Endodermal cell (in vitro differentiated cells): ENCODE results near the gene RALA. TPM values are rescaled to one million over a fixed set of nuclear protein-coding genes. Genes with fewer than 3 reads are reported as not detected.

ENCODE experiments used
- DNase-seq: peaks from one replicate; pipeline ENCODE4 v3.0.0-alpha.2; 2017
- H3K27ac ChIP-seq: 2 replicates; pipeline ENCODE4 v1.5.1; 2013; ENCODE audit warnings: mild to moderate bottlenecking, low read depth, low read length, moderate library complexity
- H3K27me3 ChIP-seq: 2 replicates; pipeline ENCODE4 v1.6.1; 2013; ENCODE audit warnings: mild to moderate bottlenecking, low read length, moderate library complexity; ENCODE audit not compliant: insufficient read depth, control insufficient read depth, poor library complexity, severe bottlenecking
- H3K36me3 ChIP-seq: 2 replicates; pipeline ENCODE4 v1.7.0; 2013; ENCODE audit warnings: mild to moderate bottlenecking, low read length, moderate library complexity; ENCODE audit not compliant: control insufficient read depth, insufficient read depth
- H3K4me1 ChIP-seq: one replicate; pipeline ENCODE4 v1.7.0; 2013; ENCODE audit warnings: low read length; ENCODE audit not compliant: control insufficient read depth, insufficient read depth
- H3K4me3 ChIP-seq: 2 replicates; pipeline ENCODE4 v1.5.1; 2013; ENCODE audit warnings: mild to moderate bottlenecking, low read length, moderate library complexity
- H3K9ac ChIP-seq: 2 replicates; pipeline ENCODE4 v1.6.1; 2013; ENCODE audit warnings: mild to moderate bottlenecking, low read length, moderate library complexity; ENCODE audit not compliant: poor library complexity, severe bottlenecking; ENCODE audit errors: extremely low read depth
- H3K9me3 ChIP-seq: 2 replicates; pipeline ENCODE4 v1.6.1; 2013; ENCODE audit warnings: mild to moderate bottlenecking, low read length, moderate library complexity; ENCODE audit not compliant: control insufficient read depth
- H3K27ac Mint-ChIP-seq: 2 replicates; pipeline ENCODE4 v1.8.0; 2020; ENCODE audit warnings: mixed read lengths
- H3K27me3 Mint-ChIP-seq: 2 replicates; pipeline ENCODE4 v1.8.0; 2021; ENCODE audit warnings: mild to moderate bottlenecking, mixed read lengths; ENCODE audit not compliant: insufficient read depth
- H3K36me3 Mint-ChIP-seq: 2 replicates; pipeline ENCODE4 v1.8.0; 2020; ENCODE audit warnings: low read depth, mixed read lengths
- H3K4me1 Mint-ChIP-seq: 2 replicates; pipeline ENCODE4 v1.8.0; 2020; ENCODE audit warnings: mixed read lengths
- H3K4me3 Mint-ChIP-seq: 2 replicates; pipeline ENCODE4 v1.8.0; 2020; ENCODE audit warnings: mild to moderate bottlenecking, moderate library complexity, mixed read lengths
- H3K9me3 Mint-ChIP-seq: 2 replicates; pipeline ENCODE4 v1.8.0; 2020; ENCODE audit warnings: mild to moderate bottlenecking, mixed read lengths
- CTCF ChIP-seq: fragments of 200-600 bp; sonication (generic); conservative IDR thresholded peaks from 2 replicates; pipeline ENCODE4 v1.5.0; 2021; ENCODE audit warnings: antibody characterized with exemption, mild to moderate bottlenecking
- WGBS, 2 experiments: methylation state at CpG; one replicate each; pipeline versions ENCODE4 v1.1.5 to v1.1.7; 2013; ENCODE audit warnings: missing lambda C conversion rate in 2 of 2, mixed read lengths in 1 of 2; ENCODE audit not compliant: insufficient coverage in 1 of 2, insufficient read length in 1 of 2; 5-methylcytosine and 5-hydroxymethylcytosine counted together
- total RNA-seq, 2 donors: library from RNA; stranded (reverse); fragmentation: NEBNext Ultra II Directional in 1 of 2; extraction: Animal tissue kit (Norgen Biotek cat#: 25700) in 1 of 2; gene quantifications; 2 replicates in 1 of 2; 3 replicates in 1 of 2; pipeline ENCODE4 v1.2.1, GENCODE V29; 2021

RALA gene
- total RNA-seq, 2 donors from 2014 or later, result 43.9 to 46.4 TPM

- TF ChIP-seq CTCF, result no peak
- H3K36me3 ChIP-seq, result no peaks in the 10 kb centered on the region
- no peaks in the 10 kb centered on the region for H3K9me3 ChIP-seq
- Mint-ChIP-seq H3K27me3 (peaks cover 19% of the 10 kb centered on the region), H3K9me3 (no peaks in the 10 kb centered on the region), H3K4me1 (peaks cover 13% of the 10 kb centered on the region), H3K4me3 (no peak overlapping the region), H3K27ac (no peak overlapping the region), H3K36me3 (no peaks in the 10 kb centered on the region)
- WGBS, 2 experiments, result 94 to 100% methylated on average over 1 to 2 of the region's 2 CpGs
- no peak overlapping the region for H3K27ac ChIP-seq
- no peaks in the 10 kb centered on the region for H3K27me3 ChIP-seq
- DNase-seq, result no peak
- H3K4me3 ChIP-seq, result no peak overlapping the region
- H3K4me1 ChIP-seq, result no peaks in the 10 kb centered on the region
- H3K9ac ChIP-seq, result no peak overlapping the region
Measured at GRCh38 chr7:39606352-39606751, 17.0 kb upstream of the RALA start.

GRCh38 chr7:39606941-39607340 lies 16.4 kb upstream of the RALA start:
- H3K9me3 Mint-ChIP-seq, result no peaks in the 10 kb centered on the region
- peaks cover 19% of the 10 kb centered on the region for H3K27me3 Mint-ChIP-seq
- H3K4me1 Mint-ChIP-seq, result peaks cover 13% of the 10 kb centered on the region

GRCh38 chr7:39607865-39608264 lies 15.5 kb upstream of the RALA start:
- Mint-ChIP-seq H3K36me3 (no peaks in the 10 kb centered on the region), H3K9me3 (no peaks in the 10 kb centered on the region), H3K4me1 (peaks cover 13% of the 10 kb centered on the region), H3K27ac (no peak overlapping the region), H3K4me3 (no peak overlapping the region), H3K27me3 (peaks cover 19% of the 10 kb centered on the region)
- H3K27me3 ChIP-seq, result no peaks in the 10 kb centered on the region
- H3K4me3 ChIP-seq, result no peak overlapping the region
- DNase-seq, result no peak
- no peak for TF ChIP-seq CTCF
- WGBS, 2 experiments, result 93% methylated on average over 2 of the region's 2 CpGs; no CpG with 5 or more reads in 1 of the 2 experiments
- no peaks in the 10 kb centered on the region for H3K36me3 ChIP-seq
- H3K9ac ChIP-seq, result no peak overlapping the region
- H3K27ac ChIP-seq, result no peak overlapping the region
- no peaks in the 10 kb centered on the region for H3K4me1 ChIP-seq
- no peaks in the 10 kb centered on the region for H3K9me3 ChIP-seq

More at GRCh38 chr7:39606941-39607340, 16.4 kb upstream of the RALA start:
- no peaks in the 10 kb centered on the region for H3K36me3 Mint-ChIP-seq
- no peak overlapping the region for H3K27ac Mint-ChIP-seq
- no peak for TF ChIP-seq CTCF
- no peaks in the 10 kb centered on the region for H3K27me3 ChIP-seq
- H3K36me3 ChIP-seq, result no peaks in the 10 kb centered on the region
- no peak overlapping the region for H3K4me3 ChIP-seq
- no peak overlapping the region for H3K27ac ChIP-seq
- no peaks in the 10 kb centered on the region for H3K9me3 ChIP-seq
- H3K9ac ChIP-seq, result no peak overlapping the region
- DNase-seq, result no peak
- H3K4me3 Mint-ChIP-seq, result no peak overlapping the region
- WGBS, 2 experiments, result 86 to 100% methylated on average over 1 to 2 of the region's 2 CpGs
- no peaks in the 10 kb centered on the region for H3K4me1 ChIP-seq
